ENCODE data around the gene BAX.
A peak's percentile ranks its signal among the peaks of the same experiment; 100 is the strongest.

Gene BAX

GRCh38 chr19:48933382-48933932 is 21.2 kb upstream of the BAX start, which contains the start of gene DHDH:
TSS of gene DHDH (plus strand) at chr19:48933699. CDS start at chr19:48933722, 23 bp downstream.
- DNase-seq (ENCODE audit: low spot score), result no peak

GRCh38 chr19:48934837-48935236 is 19.8 kb upstream of the BAX start:
- no peak for DNase-seq (ENCODE audit: low spot score)

- no peak for DNase-seq (ENCODE audit: low spot score)
Observed at GRCh38 chr19:48935864-48936263, 18.8 kb upstream of the BAX start.

- no peak for DNase-seq (ENCODE audit: low spot score)
Observed at GRCh38 chr19:48938256-48938655, 16.4 kb upstream of the BAX start.

GRCh38 chr19:48940902-48941301 is 13.8 kb upstream of the BAX start:
- DNase-seq (ENCODE audit: low spot score), result no peak

- no peak for DNase-seq (ENCODE audit: low spot score)
Observed at GRCh38 chr19:48943081-48943480, 11.6 kb upstream of the BAX start.

GRCh38 chr19:48945415-48945814 is 9.3 kb upstream of the BAX start:
- DNase-seq (ENCODE audit: low spot score), result no peak

- no peak for DNase-seq (ENCODE audit: low spot score)
Observed at GRCh38 chr19:48945817-48946216, 8.9 kb upstream of the BAX start.

GRCh38 chr19:48946463-48947257 is 8.0 kb upstream of the BAX start:
- DNase-seq (ENCODE audit: low spot score), result no peak

- DNase-seq (ENCODE audit: low spot score), result no peak
Observed at GRCh38 chr19:48947258-48947542, 7.5 kb upstream of the BAX start.

- DNase-seq (ENCODE audit: low spot score), result peak; percentile 96
Observed at GRCh38 chr19:48950159-48950558, 4.5 kb upstream of the BAX start.

- peak; percentile 46 for DNase-seq (ENCODE audit: low spot score)
Observed at GRCh38 chr19:48950830-48951519, 3.7 kb upstream of the BAX start.

- DNase-seq (ENCODE audit: low spot score), result no peak
Observed at GRCh38 chr19:48953141-48953540, 1.5 kb upstream of the BAX start.

- DNase-seq (ENCODE audit: low spot score), result no peak
Observed at GRCh38 chr19:48953990-48954594, 583 bp upstream of the BAX start.

- DNase-seq (ENCODE audit: low spot score), result no peak
Observed at GRCh38 chr19:48955308-48955958, 758 bp downstream of the BAX start.

GRCh38 chr19:48958006-48958405 is 3.3 kb downstream of the BAX start:
- DNase-seq (ENCODE audit: low spot score), result no peak

- no peak for DNase-seq (ENCODE audit: low spot score)
Observed at GRCh38 chr19:48959341-48960239, 4.9 kb downstream of the BAX start.

GRCh38 chr19:48961051-48961649 is 6.5 kb downstream of the BAX start:
- no peak for DNase-seq (ENCODE audit: low spot score)

GRCh38 chr19:48961673-48962028 is 7.0 kb downstream of the BAX start:
- no peak for DNase-seq (ENCODE audit: low spot score)

- no peak for DNase-seq (ENCODE audit: low spot score)
Observed at GRCh38 chr19:48962029-48962848, 7.6 kb downstream of the BAX start.
